ENCODE measurements around the gene CUZD1. TPM values are rescaled to one million over a fixed set of nuclear protein-coding genes. Genes with fewer than 3 reads are reported as not detected.

Gene CUZD1
- total and polyA plus RNA-seq, 7 experiments from 2014 or later = 0.34 to 5.2 (median 2.9) TPM

GRCh38 chr10:122798704-122799231 lies 46.9 kb downstream of the CUZD1 start:
- H3K4me3 Mint-ChIP-seq = no peak overlapping the region
- no peaks in the 10 kb centered on the region for H3K27me3 ChIP-seq (ENCODE audit: control insufficient read depth in 2 of 2, insufficient read depth in 2 of 2, low read length in 2 of 2)
- no peak overlapping the region for H3K4me3 ChIP-seq (ENCODE audit: low read length)
- H3K9me3 ChIP-seq (ENCODE audit: control insufficient read depth in 2 of 3, low read length in 3 of 3) = no peaks in the 10 kb centered on the region
- DNase-seq (no peak), ATAC-seq (no peak)
- peaks cover 0 to 31% (median 11%) of the 10 kb centered on the region in 5 donors for H3K27me3 Mint-ChIP-seq
- peaks cover 0 to 3% (median 0%) of the 10 kb centered on the region in 5 donors for H3K36me3 Mint-ChIP-seq
- H3K4me1 Mint-ChIP-seq = no peaks in the 10 kb centered on the region
- ChIA-PET CTCF (no interaction called here), POLR2A (no interaction called here)
- H3K27ac Mint-ChIP-seq = no peak overlapping the region
- H3K9me3 Mint-ChIP-seq = peaks cover 0 to 2% (median 0%) of the 10 kb centered on the region in 11 donors
- no peaks in the 10 kb centered on the region for H3K4me1 ChIP-seq (ENCODE audit: control insufficient read depth in 2 of 2, insufficient read depth in 2 of 2, low read length in 2 of 2)
- no peaks in the 10 kb centered on the region for H3K36me3 ChIP-seq (ENCODE audit: control insufficient read depth in 2 of 3, insufficient read depth in 3 of 3, low read length in 3 of 3)
- intact Hi-C loops (cut with micrococcal nuclease) = no loop called here
- no peak overlapping the region for H3K27ac ChIP-seq (ENCODE audit: low read depth, low read length)

GRCh38 chr10:122796796-122797195 lies 48.9 kb downstream of the CUZD1 start:
- Mint-ChIP-seq H3K4me1 (no peaks in the 10 kb centered on the region), H3K36me3 (peaks cover 0 to under 1% (median 0%) of the 10 kb centered on the region in 5 donors), H3K27ac (no peak overlapping the region), H3K27me3 (peaks cover 0 to 33% (median 18%) of the 10 kb centered on the region in 5 donors), H3K9me3 (peaks cover 0 to 3% (median 0%) of the 10 kb centered on the region in 11 donors), H3K4me3 (no peak overlapping the region)
- DNase-seq (no peak), ATAC-seq (no peak)
- Histone ChIP-seq H3K27ac (ENCODE audit: low read depth, low read length) (no peak overlapping the region), H3K36me3 (ENCODE audit: control insufficient read depth in 2 of 3, insufficient read depth in 3 of 3, low read length in 3 of 3) (no peaks in the 10 kb centered on the region), H3K4me1 (ENCODE audit: control insufficient read depth in 2 of 2, insufficient read depth in 2 of 2, low read length in 2 of 2) (no peaks in the 10 kb centered on the region), H3K9me3 (ENCODE audit: control insufficient read depth in 2 of 3, low read length in 3 of 3) (no peaks in the 10 kb centered on the region), H3K27me3 (ENCODE audit: control insufficient read depth in 2 of 2, insufficient read depth in 2 of 2, low read length in 2 of 2) (no peaks in the 10 kb centered on the region), H3K4me3 (ENCODE audit: low read length) (no peak overlapping the region)
- ChIA-PET CTCF (no interaction called here), POLR2A (no interaction called here)
- intact Hi-C loops (cut with micrococcal nuclease) = no loop called here

DNA sequence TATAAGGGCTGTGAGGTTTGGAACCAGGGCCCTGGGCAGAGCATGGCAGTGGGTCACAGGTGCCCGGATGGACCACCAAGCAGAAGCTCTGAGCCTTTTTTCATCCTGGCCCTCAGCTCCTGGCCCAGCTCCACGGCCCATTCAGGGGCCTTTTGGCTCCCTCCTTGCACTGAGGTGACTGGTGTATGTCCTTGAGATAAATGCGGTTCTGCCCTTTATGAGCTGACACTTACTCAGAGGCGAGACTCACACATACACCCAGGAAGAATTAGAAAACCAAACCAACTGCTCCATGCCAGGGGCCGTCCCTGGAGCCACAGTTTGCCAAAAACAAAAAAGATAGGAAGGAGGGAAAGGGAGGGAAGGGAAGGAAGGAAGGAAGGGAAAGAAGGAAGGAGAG lies 49.7 kb downstream of the CUZD1 start:
- Histone ChIP-seq H3K4me1 (ENCODE audit: control insufficient read depth in 2 of 2, insufficient read depth in 2 of 2, low read length in 2 of 2) (no peaks in the 10 kb centered on the region), H3K4me3 (ENCODE audit: low read length) (no peak overlapping the region), H3K36me3 (ENCODE audit: control insufficient read depth in 2 of 3, insufficient read depth in 3 of 3, low read length in 3 of 3) (no peaks in the 10 kb centered on the region), H3K27me3 (ENCODE audit: control insufficient read depth in 2 of 2, insufficient read depth in 2 of 2, low read length in 2 of 2) (no peaks in the 10 kb centered on the region), H3K9me3 (ENCODE audit: control insufficient read depth in 2 of 3, low read length in 3 of 3) (no peaks in the 10 kb centered on the region), H3K27ac (ENCODE audit: low read depth, low read length) (no peak overlapping the region)
- Mint-ChIP-seq H3K9me3 (peaks cover 0 to 5% (median 0%) of the 10 kb centered on the region in 11 donors), H3K36me3 (no peaks in the 10 kb centered on the region), H3K4me1 (no peaks in the 10 kb centered on the region), H3K27ac (no peak overlapping the region), H3K27me3 (peaks cover 0 to 35% (median 18%) of the 10 kb centered on the region in 5 donors), H3K4me3 (no peak overlapping the region)
- ChIA-PET CTCF (no interaction called here), POLR2A (no interaction called here)
- intact Hi-C loops (cut with micrococcal nuclease) = no loop called here
- ATAC-seq (no peak), DNase-seq (no peak)

- no peak overlapping the region for H3K4me3 ChIP-seq (ENCODE audit: low read length)
- no peaks in the 10 kb centered on the region for H3K27me3 ChIP-seq (ENCODE audit: control insufficient read depth in 2 of 2, insufficient read depth in 2 of 2, low read length in 2 of 2)
- H3K4me1 ChIP-seq (ENCODE audit: control insufficient read depth in 2 of 2, insufficient read depth in 2 of 2, low read length in 2 of 2) = no peaks in the 10 kb centered on the region
- no peak overlapping the region for H3K27ac ChIP-seq (ENCODE audit: low read depth, low read length)
- H3K9me3 ChIP-seq (ENCODE audit: control insufficient read depth in 2 of 3, low read length in 3 of 3) = no peaks in the 10 kb centered on the region
- DNase-seq (no peak), ATAC-seq (no peak)
- H3K36me3 ChIP-seq (ENCODE audit: control insufficient read depth in 2 of 3, insufficient read depth in 3 of 3, low read length in 3 of 3) = no peaks in the 10 kb centered on the region
- Mint-ChIP-seq H3K4me3 (no peak overlapping the region), H3K4me1 (no peaks in the 10 kb centered on the region), H3K9me3 (peaks cover 0 to 8% (median 3%) of the 10 kb centered on the region in 11 donors), H3K27ac (no peak overlapping the region), H3K36me3 (no peaks in the 10 kb centered on the region), H3K27me3 (peaks cover 0 to 38% (median 11%) of the 10 kb centered on the region in 5 donors)
- intact Hi-C loops (cut with micrococcal nuclease) = no loop called here
- CTCF ChIA-PET = no interaction called here
- POLR2A ChIA-PET = no interaction called here
Observed at GRCh38 chr10:122786269-122786668, 59.4 kb downstream of the CUZD1 start.

- H3K36me3 Mint-ChIP-seq = no peaks in the 10 kb centered on the region
- Histone ChIP-seq H3K27me3 (ENCODE audit: control insufficient read depth in 2 of 2, insufficient read depth in 2 of 2, low read length in 2 of 2) (no peaks in the 10 kb centered on the region), H3K9me3 (ENCODE audit: control insufficient read depth in 2 of 3, low read length in 3 of 3) (no peaks in the 10 kb centered on the region), H3K4me3 (ENCODE audit: low read length) (no peak overlapping the region), H3K36me3 (ENCODE audit: control insufficient read depth in 2 of 3, insufficient read depth in 3 of 3, low read length in 3 of 3) (no peaks in the 10 kb centered on the region), H3K27ac (ENCODE audit: low read depth, low read length) (no peak overlapping the region), H3K4me1 (ENCODE audit: control insufficient read depth in 2 of 2, insufficient read depth in 2 of 2, low read length in 2 of 2) (no peaks in the 10 kb centered on the region)
- intact Hi-C loops (cut with micrococcal nuclease) = no loop called here
- H3K4me3 Mint-ChIP-seq = no peak overlapping the region
- no peaks in the 10 kb centered on the region for H3K4me1 Mint-ChIP-seq
- peaks cover 0 to 6% (median 3%) of the 10 kb centered on the region in 11 donors for H3K9me3 Mint-ChIP-seq
- no peak overlapping the region for H3K27ac Mint-ChIP-seq
- CTCF ChIA-PET = no interaction called here
- DNase-seq = no peak
- no peak for ATAC-seq
- H3K27me3 Mint-ChIP-seq = peaks cover 0 to 29% (median 9%) of the 10 kb centered on the region in 5 donors
- POLR2A ChIA-PET = no interaction called here
Observed at GRCh38 chr10:122782911-122783310, 62.7 kb downstream of the CUZD1 start.

Other genes with a start within 250 kb of the CUZD1 start
- gene C10orf120, start 146.0 kb downstream of the CUZD1 start, total RNA-seq = not detected
- not detected for gene C10orf120, start 146.0 kb downstream of the CUZD1 start, polyA plus RNA-seq
- gene FAM24B, start 33.7 kb upstream of the CUZD1 start, total RNA-seq = 10 to 100 TPM in 4 of 5 experiments, 1 to 10 TPM in 1; 9.9 to 13.5 (median 11.4) TPM
- gene FAM24B, start 33.7 kb upstream of the CUZD1 start, polyA plus RNA-seq = 1 to 10 TPM; 5.0 to 9.6 TPM
- not detected for gene FAM24A, start 64.8 kb upstream of the CUZD1 start, total RNA-seq
- not detected for gene FAM24A, start 64.8 kb upstream of the CUZD1 start, polyA plus RNA-seq
- gene C10orf88, start 108.4 kb upstream of the CUZD1 start, total RNA-seq = 10 to 100 TPM in 3 of 5 experiments, 1 to 10 TPM in 2; 5.2 to 16.8 (median 12.5) TPM
- 1 to 10 TPM; 6.9 to 8.5 TPM for gene C10orf88, start 108.4 kb upstream of the CUZD1 start, polyA plus RNA-seq
- 10 to 100 TPM in 1 of 5 experiments, 1 to 10 TPM in 4; 4.3 to 13.2 (median 5.9) TPM for gene PSTK, start 134.5 kb upstream of the CUZD1 start, total RNA-seq
- 1 to 10 TPM; 8.9 to 9.3 TPM for gene PSTK, start 134.5 kb upstream of the CUZD1 start, polyA plus RNA-seq
- gene IKZF5, start 162.9 kb upstream of the CUZD1 start, total RNA-seq = 10 to 100 TPM; 15.8 to 57.7 (median 37.2) TPM
- gene IKZF5, start 162.9 kb upstream of the CUZD1 start, polyA plus RNA-seq = 10 to 100 TPM; 17.8 to 25.9 TPM
- gene ACADSB, start 163.1 kb upstream of the CUZD1 start, total RNA-seq = 10 to 100 TPM; 23.7 to 47.0 (median 27.3) TPM
- 10 to 100 TPM; 25.0 to 35.3 TPM for gene ACADSB, start 163.1 kb upstream of the CUZD1 start, polyA plus RNA-seq

Data from naive thymus-derived CD4-positive, alpha-beta T cell (primary cell).